MM.1S (cell line): ENCODE results near the gene RBFOX2.

Experiments
- DNase-seq: peaks from one replicate; pipeline ENCODE4 v3.0.0-alpha.2; 2015
- H2AFZ ChIP-seq: fragments of 300-600 bp; sonication (generic); 2 replicates; pipeline ENCODE4 v1.6.0; 2016; ENCODE audit warnings: antibody characterized with exemption, low read length
- H3F3A ChIP-seq: fragments of 300-600 bp; sonication (generic); 2 replicates; pipeline ENCODE4 v1.6.1; 2016; ENCODE audit warnings: mild to moderate bottlenecking, antibody characterized with exemption, low read length, moderate library complexity, mixed read lengths; ENCODE audit not compliant: insufficient read depth
- H3K27ac ChIP-seq: fragments of 300-600 bp; sonication (generic); 2 replicates; pipeline ENCODE4 v1.5.1; 2016; ENCODE audit warnings: mild to moderate bottlenecking, low read length
- H3K27me3 ChIP-seq: fragments of 300-600 bp; sonication (generic); replicated peaks from 2 replicates; pipeline ENCODE4 v1.6.0; 2016; ENCODE audit warnings: low read length; ENCODE audit not compliant: insufficient read depth
- H3K36me3 ChIP-seq: fragments of 300-600 bp; sonication (generic); replicated peaks from 2 replicates; pipeline ENCODE4 v1.6.1; 2016; ENCODE audit warnings: mild to moderate bottlenecking, low read length, mixed read lengths; ENCODE audit not compliant: insufficient read depth
- H3K4me1 ChIP-seq: fragments of 300-600 bp; sonication (generic); 2 replicates; pipeline ENCODE4 v1.6.1; 2016; ENCODE audit warnings: low read length, mixed read lengths
- H3K4me2 ChIP-seq: fragments of 300-600 bp; sonication (generic); 2 replicates; pipeline ENCODE4 v1.6.0; 2016; ENCODE audit warnings: low read depth, low read length
- H3K4me3 ChIP-seq: fragments of 300-600 bp; sonication (generic); 2 replicates; pipeline ENCODE4 v1.5.1; 2016; ENCODE audit warnings: low read length, mixed read lengths
- H3K79me2 ChIP-seq: fragments of 300-600 bp; sonication (generic); 2 replicates; pipeline ENCODE4 v1.6.1; 2016; ENCODE audit warnings: mixed run types, low read length, mixed read lengths
- H3K9ac ChIP-seq: fragments of 300-600 bp; sonication (generic); 2 replicates; pipeline ENCODE4 v1.6.1; 2016; ENCODE audit warnings: low read length, mixed read lengths
- H3K9me2 ChIP-seq: fragments of 300-600 bp; sonication (generic); replicated peaks from 2 replicates; pipeline ENCODE4 v1.6.1; 2016; ENCODE audit warnings: mild to moderate bottlenecking, low read length, mixed read lengths; ENCODE audit not compliant: insufficient read depth
- H3K9me3 ChIP-seq: fragments of 300-600 bp; sonication (generic); replicated peaks from 2 replicates; pipeline ENCODE4 v1.6.1; 2016; ENCODE audit warnings: mild to moderate bottlenecking, low read length, mixed read lengths; ENCODE audit not compliant: insufficient read depth
- H4K20me1 ChIP-seq: fragments of 300-600 bp; sonication (generic); 2 replicates; pipeline ENCODE4 v1.6.1; 2016; ENCODE audit warnings: mild to moderate bottlenecking, low read length, moderate library complexity, mixed read lengths; ENCODE audit not compliant: insufficient read depth
- EZH2 ChIP-seq: fragments of 300-600 bp; sonication (generic); optimal IDR thresholded peaks from 2 replicates; pipeline ENCODE3; 2017; ENCODE audit warnings: low read depth, mild to moderate bottlenecking, antibody characterized with exemption, low read length, mixed read lengths
- EZH2phosphoT487 ChIP-seq: fragments of 300-600 bp; sonication (generic); IDR thresholded peaks from 2 replicates; pipeline ENCODE4 v1.6.1; 2018; ENCODE audit warnings: antibody characterized with exemption, low read length
- TF ChIP-seq, protein P1 (sequence below): fragments of 300-600 bp; sonication (generic); IDR thresholded peaks from 2 replicates; pipeline ENCODE4 v1.5.1; 2016; ENCODE audit warnings: antibody characterized with exemption, low read length, mixed read lengths

The RBFOX2 gene

GRCh38 chr22:35957589-35957988 is 71.0 kb downstream of the RBFOX2 start:
- Histone ChIP-seq H3K9me2 (no peaks in the 10 kb centered on the region), H2AFZ (no peak overlapping the region), H4K20me1 (no peaks in the 10 kb centered on the region), H3K4me2 (no peak overlapping the region), H3K79me2 (no peaks in the 10 kb centered on the region), H3K4me3 (no peak overlapping the region), H3K4me1 (no peaks in the 10 kb centered on the region), H3K9me3 (no peaks in the 10 kb centered on the region), H3K36me3 (no peaks in the 10 kb centered on the region), H3F3A (no peaks in the 10 kb centered on the region), H3K27ac (no peak overlapping the region), H3K9ac (no peak overlapping the region), H3K27me3 (no peaks in the 10 kb centered on the region)
- TF ChIP-seq, protein P1, sequence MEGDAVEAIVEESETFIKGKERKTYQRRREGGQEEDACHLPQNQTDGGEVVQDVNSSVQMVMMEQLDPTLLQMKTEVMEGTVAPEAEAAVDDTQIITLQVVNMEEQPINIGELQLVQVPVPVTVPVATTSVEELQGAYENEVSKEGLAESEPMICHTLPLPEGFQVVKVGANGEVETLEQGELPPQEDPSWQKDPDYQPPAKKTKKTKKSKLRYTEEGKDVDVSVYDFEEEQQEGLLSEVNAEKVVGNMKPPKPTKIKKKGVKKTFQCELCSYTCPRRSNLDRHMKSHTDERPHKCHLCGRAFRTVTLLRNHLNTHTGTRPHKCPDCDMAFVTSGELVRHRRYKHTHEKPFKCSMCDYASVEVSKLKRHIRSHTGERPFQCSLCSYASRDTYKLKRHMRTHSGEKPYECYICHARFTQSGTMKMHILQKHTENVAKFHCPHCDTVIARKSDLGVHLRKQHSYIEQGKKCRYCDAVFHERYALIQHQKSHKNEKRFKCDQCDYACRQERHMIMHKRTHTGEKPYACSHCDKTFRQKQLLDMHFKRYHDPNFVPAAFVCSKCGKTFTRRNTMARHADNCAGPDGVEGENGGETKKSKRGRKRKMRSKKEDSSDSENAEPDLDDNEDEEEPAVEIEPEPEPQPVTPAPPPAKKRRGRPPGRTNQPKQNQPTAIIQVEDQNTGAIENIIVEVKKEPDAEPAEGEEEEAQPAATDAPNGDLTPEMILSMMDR: no peak
- no peak for TF ChIP-seq EZH2phosphoT487
- no peak for TF ChIP-seq EZH2
- DNase-seq: no peak

GRCh38 chr22:35956850-35957249 is 71.8 kb downstream of the RBFOX2 start:
- Histone ChIP-seq H3K9ac (no peak overlapping the region), H3K27ac (no peak overlapping the region), H3K4me1 (no peaks in the 10 kb centered on the region), H3K27me3 (no peaks in the 10 kb centered on the region), H3K4me2 (no peak overlapping the region), H3F3A (no peaks in the 10 kb centered on the region), H3K36me3 (no peaks in the 10 kb centered on the region), H3K4me3 (no peak overlapping the region), H3K9me2 (no peaks in the 10 kb centered on the region), H3K9me3 (no peaks in the 10 kb centered on the region), H2AFZ (no peak overlapping the region), H4K20me1 (no peaks in the 10 kb centered on the region), H3K79me2 (no peaks in the 10 kb centered on the region)
- no peak for DNase-seq
- TF ChIP-seq, protein P1: no peak
- TF ChIP-seq EZH2phosphoT487 (no peak), EZH2 (no peak)

GRCh38 chr22:35955546-35955945 is 73.1 kb downstream of the RBFOX2 start:
- Histone ChIP-seq H3F3A (no peaks in the 10 kb centered on the region), H3K27ac (no peak overlapping the region), H3K4me1 (no peaks in the 10 kb centered on the region), H3K4me2 (no peak overlapping the region), H3K9me2 (no peaks in the 10 kb centered on the region), H3K79me2 (no peaks in the 10 kb centered on the region), H3K36me3 (no peaks in the 10 kb centered on the region), H2AFZ (no peak overlapping the region), H3K9ac (no peak overlapping the region), H3K4me3 (no peak overlapping the region), H3K9me3 (no peaks in the 10 kb centered on the region), H4K20me1 (no peaks in the 10 kb centered on the region), H3K27me3 (no peaks in the 10 kb centered on the region)
- DNase-seq: no peak
- TF ChIP-seq, protein P1: no peak
- TF ChIP-seq EZH2phosphoT487 (no peak), EZH2 (no peak)
